ENCODE measurements around the gene RCAN2. TPM values are rescaled to one million over a fixed set of nuclear protein-coding genes. Genes with fewer than 3 reads are reported as not detected.

RCAN2 gene
- total RNA-seq, 1 experiment from 2014 or later: not detected

DNA sequence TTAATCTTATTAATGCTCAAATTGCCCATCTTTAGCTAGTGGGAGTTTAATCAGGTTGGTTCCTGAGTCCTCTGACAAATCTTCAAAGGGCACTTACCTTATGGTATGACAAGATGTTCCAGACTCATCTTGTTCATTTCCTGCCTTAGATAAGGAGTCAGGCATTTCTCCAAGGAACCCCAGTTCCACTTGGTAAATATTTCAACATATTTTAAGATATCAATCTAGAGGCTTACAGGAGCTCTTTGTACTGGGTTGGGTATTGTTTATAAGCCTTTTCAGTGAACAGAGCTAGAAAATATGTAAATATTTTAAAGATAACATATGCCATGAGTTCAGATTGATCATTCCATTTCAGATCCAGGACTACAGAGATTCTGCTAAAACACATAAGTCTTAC is 159.8 kb downstream of the RCAN2 start:
- BruUV-seq (replicated peaks): no TSS peak
- no peaks in the 10 kb centered on the region for H3K9me3 ChIP-seq
- H3K4me3 Mint-ChIP-seq (ENCODE audit: unreplicated experiment): no peak overlapping the region
- intact Hi-C loops (cut with micrococcal nuclease; ENCODE audit: unreplicated experiment): no loop called here
- peaks cover 21% of the 10 kb centered on the region for H3K27me3 Mint-ChIP-seq (ENCODE audit: insufficient read depth, unreplicated experiment)
- H3K27ac Mint-ChIP-seq (ENCODE audit: unreplicated experiment): no peak overlapping the region
- H3K9me3 Mint-ChIP-seq (ENCODE audit: unreplicated experiment): no peaks in the 10 kb centered on the region
- no peak for DNase-seq
- ChIA-PET POLR2A (no interaction called here), CTCF (no interaction called here)
- no peaks in the 10 kb centered on the region for H3K27me3 ChIP-seq (replicated peaks; ENCODE audit: control insufficient read depth, insufficient read depth, low read length)
- H3K36me3 Mint-ChIP-seq (ENCODE audit: insufficient read depth, unreplicated experiment): no peaks in the 10 kb centered on the region
- no peaks in the 10 kb centered on the region for H3K4me1 Mint-ChIP-seq (ENCODE audit: low read depth, unreplicated experiment)
- H3K36me3 ChIP-seq (ENCODE audit: control insufficient read depth, insufficient read depth, low read length): no peaks in the 10 kb centered on the region
- TF ChIP-seq, protein P1, sequence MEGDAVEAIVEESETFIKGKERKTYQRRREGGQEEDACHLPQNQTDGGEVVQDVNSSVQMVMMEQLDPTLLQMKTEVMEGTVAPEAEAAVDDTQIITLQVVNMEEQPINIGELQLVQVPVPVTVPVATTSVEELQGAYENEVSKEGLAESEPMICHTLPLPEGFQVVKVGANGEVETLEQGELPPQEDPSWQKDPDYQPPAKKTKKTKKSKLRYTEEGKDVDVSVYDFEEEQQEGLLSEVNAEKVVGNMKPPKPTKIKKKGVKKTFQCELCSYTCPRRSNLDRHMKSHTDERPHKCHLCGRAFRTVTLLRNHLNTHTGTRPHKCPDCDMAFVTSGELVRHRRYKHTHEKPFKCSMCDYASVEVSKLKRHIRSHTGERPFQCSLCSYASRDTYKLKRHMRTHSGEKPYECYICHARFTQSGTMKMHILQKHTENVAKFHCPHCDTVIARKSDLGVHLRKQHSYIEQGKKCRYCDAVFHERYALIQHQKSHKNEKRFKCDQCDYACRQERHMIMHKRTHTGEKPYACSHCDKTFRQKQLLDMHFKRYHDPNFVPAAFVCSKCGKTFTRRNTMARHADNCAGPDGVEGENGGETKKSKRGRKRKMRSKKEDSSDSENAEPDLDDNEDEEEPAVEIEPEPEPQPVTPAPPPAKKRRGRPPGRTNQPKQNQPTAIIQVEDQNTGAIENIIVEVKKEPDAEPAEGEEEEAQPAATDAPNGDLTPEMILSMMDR (IDR thresholded peaks at IDR 0.05; ENCODE audit: insufficient read depth in 1 of 2, low read depth in 1 of 2, low read length in 1 of 2, severe bottlenecking in 1 of 2, unreplicated experiment in 1 of 2): no peak
- no peaks in the 10 kb centered on the region for H3K4me1 ChIP-seq
- no peak overlapping the region for H3K4me3 ChIP-seq (ENCODE audit: low read depth, low read length)

DNA sequence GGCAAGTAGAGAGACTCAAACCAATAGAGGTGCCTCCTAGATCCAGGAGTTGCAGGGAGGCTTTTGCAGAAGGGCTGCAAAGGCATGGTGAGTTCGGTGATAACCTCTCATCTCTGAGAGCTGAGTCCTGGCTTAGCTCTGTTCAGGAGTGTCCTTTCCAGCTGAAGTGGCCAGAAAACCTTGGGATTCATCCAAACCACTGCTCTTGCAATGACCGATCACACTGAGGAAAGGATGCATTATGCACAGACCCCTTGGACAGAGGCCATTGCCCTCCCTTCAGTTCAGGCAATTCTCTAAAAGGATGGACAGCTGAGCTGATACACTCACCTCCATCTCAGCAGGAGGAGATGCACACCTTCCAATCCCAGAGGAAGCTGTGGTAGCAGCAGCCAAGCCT is 161.7 kb downstream of the RCAN2 start:
- ChIA-PET CTCF (no interaction called here), POLR2A (no interaction called here)
- TF ChIP-seq, protein P1 (IDR thresholded peaks at IDR 0.05; ENCODE audit: insufficient read depth in 1 of 2, low read depth in 1 of 2, low read length in 1 of 2, severe bottlenecking in 1 of 2, unreplicated experiment in 1 of 2): no peak
- no peak for DNase-seq
- no peaks in the 10 kb centered on the region for H3K36me3 Mint-ChIP-seq (ENCODE audit: insufficient read depth, unreplicated experiment)
- Histone ChIP-seq H3K4me1 (no peaks in the 10 kb centered on the region), H3K27me3 (replicated peaks; ENCODE audit: control insufficient read depth, insufficient read depth, low read length) (0 out of 2 replicates have a peak, but pooled peaks cover 2% of the 10 kb centered on the region), H3K36me3 (ENCODE audit: control insufficient read depth, insufficient read depth, low read length) (no peaks in the 10 kb centered on the region), H3K4me3 (ENCODE audit: low read depth, low read length) (no peak overlapping the region), H3K9me3 (no peaks in the 10 kb centered on the region)
- H3K27ac Mint-ChIP-seq (ENCODE audit: unreplicated experiment): no peak overlapping the region
- peaks cover 15% of the 10 kb centered on the region for H3K27me3 Mint-ChIP-seq (ENCODE audit: insufficient read depth, unreplicated experiment)
- BruUV-seq (replicated peaks): no TSS peak
- H3K4me1 Mint-ChIP-seq (ENCODE audit: low read depth, unreplicated experiment): no peaks in the 10 kb centered on the region
- intact Hi-C loops (cut with micrococcal nuclease; ENCODE audit: unreplicated experiment): no loop called here
- no peaks in the 10 kb centered on the region for H3K9me3 Mint-ChIP-seq (ENCODE audit: unreplicated experiment)
- H3K4me3 Mint-ChIP-seq (ENCODE audit: unreplicated experiment): no peak overlapping the region

DNA sequence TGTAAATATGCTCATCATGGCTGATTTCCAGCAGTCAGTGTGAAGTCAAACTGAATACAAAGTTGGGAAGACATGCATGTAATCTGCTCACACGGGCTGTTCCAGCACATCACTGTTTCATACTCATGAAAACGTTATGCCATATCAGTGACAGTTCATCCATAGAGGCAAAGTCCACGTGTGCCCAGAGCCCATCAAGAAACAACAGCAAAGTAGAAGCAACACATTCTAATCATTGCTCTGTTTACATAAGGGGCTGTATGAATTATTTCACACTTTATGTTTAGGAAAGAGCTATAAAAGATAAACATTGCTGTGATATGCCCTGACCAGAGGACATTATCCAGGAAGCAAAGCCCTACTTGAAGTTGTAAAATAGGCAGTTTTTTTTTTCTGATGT is 163.5 kb downstream of the RCAN2 start:
- TF ChIP-seq, protein P1 (IDR thresholded peaks at IDR 0.05; ENCODE audit: insufficient read depth in 1 of 2, low read depth in 1 of 2, low read length in 1 of 2, severe bottlenecking in 1 of 2, unreplicated experiment in 1 of 2): no peak
- H3K36me3 Mint-ChIP-seq (ENCODE audit: insufficient read depth, unreplicated experiment): no peaks in the 10 kb centered on the region
- no peak overlapping the region for H3K4me3 Mint-ChIP-seq (ENCODE audit: unreplicated experiment)
- Histone ChIP-seq H3K36me3 (ENCODE audit: control insufficient read depth, insufficient read depth, low read length) (no peaks in the 10 kb centered on the region), H3K27me3 (replicated peaks; ENCODE audit: control insufficient read depth, insufficient read depth, low read length) (0 out of 2 replicates have a peak, but pooled peaks cover 2% of the 10 kb centered on the region), H3K4me3 (ENCODE audit: low read depth, low read length) (no peak overlapping the region), H3K9me3 (no peaks in the 10 kb centered on the region), H3K4me1 (no peaks in the 10 kb centered on the region)
- POLR2A ChIA-PET: no interaction called here
- no peaks in the 10 kb centered on the region for H3K9me3 Mint-ChIP-seq (ENCODE audit: unreplicated experiment)
- H3K27ac Mint-ChIP-seq (ENCODE audit: unreplicated experiment): no peak overlapping the region
- BruUV-seq (replicated peaks): no TSS peak
- intact Hi-C loops (cut with micrococcal nuclease; ENCODE audit: unreplicated experiment): no loop called here
- CTCF ChIA-PET: no interaction called here
- peaks cover 15% of the 10 kb centered on the region for H3K27me3 Mint-ChIP-seq (ENCODE audit: insufficient read depth, unreplicated experiment)
- no peaks in the 10 kb centered on the region for H3K4me1 Mint-ChIP-seq (ENCODE audit: low read depth, unreplicated experiment)
- no peak for DNase-seq

Data from Caco-2 (cell line).